AG04450 (cell line): ENCODE data around the gene TRIM72. TPM values are rescaled to one million over a fixed set of nuclear protein-coding genes. Genes with fewer than 3 reads are reported as not detected.
"Not testable (repeated sequence)": the region's sequence is repeated elsewhere in the genome, so short reads cannot be mapped to it uniquely, and the experiment has no call there.

Experiments
- CTCF ChIA-PET: fragments of 300-600, 350-600 bp; formaldehyde crosslinking; extraction: SDS; loops from one replicate; lab custom pipeline; 2022; ENCODE audit warnings: antibody characterized with exemption, inconsistent platforms; lab: Charles Lee
- POLR2A ChIA-PET: fragments of 350-600 bp; formaldehyde crosslinking; extraction: SDS; loops from one replicate; lab custom pipeline; 2021; ENCODE audit warnings: antibody characterized with exemption, inconsistent platforms; lab: Yijun Ruan, JAX
- DNase-seq: peaks from one replicate; pipeline ENCODE4 v3.0.0-alpha.2; 2011; ENCODE audit warnings: low read depth, low spot score
- H3K27ac ChIP-seq: one replicate; pipeline ENCODE4 v1.5.1; 2012; ENCODE audit warnings: low read depth, low read length, control low read depth
- H3K27me3 ChIP-seq: one replicate; pipeline ENCODE4 v1.6.0; 2012; ENCODE audit warnings: low read length; ENCODE audit not compliant: control insufficient read depth, insufficient read depth
- H3K4me3 ChIP-seq: 2 replicates; pipeline ENCODE4 v1.5.1; 2011; ENCODE audit warnings: mild to moderate bottlenecking, low read depth, low read length, control low read depth
- H3K9me3 ChIP-seq: 2 replicates; pipeline ENCODE4 v1.5.1; 2012; ENCODE audit warnings: low read length; ENCODE audit not compliant: control insufficient read depth, insufficient read depth
- polyA plus RNA-seq: library from polyadenylated mRNA; depleted of rRNA; stranded (reverse); fragments of >200 nt; gene quantifications from 2 replicates; pipeline ENCODE4 v1.2.3, GENCODE V29; 2011
- TF ChIP-seq, protein P1 (sequence below): IDR thresholded peaks from 2 replicates; pipeline ENCODE4 v1.5.1; 2011; ENCODE audit warnings: low read depth, low read length, control low read depth, inconsistent platforms

The TRIM72 gene
- polyA plus RNA-seq, 1 experiment, result not detected

DNA sequence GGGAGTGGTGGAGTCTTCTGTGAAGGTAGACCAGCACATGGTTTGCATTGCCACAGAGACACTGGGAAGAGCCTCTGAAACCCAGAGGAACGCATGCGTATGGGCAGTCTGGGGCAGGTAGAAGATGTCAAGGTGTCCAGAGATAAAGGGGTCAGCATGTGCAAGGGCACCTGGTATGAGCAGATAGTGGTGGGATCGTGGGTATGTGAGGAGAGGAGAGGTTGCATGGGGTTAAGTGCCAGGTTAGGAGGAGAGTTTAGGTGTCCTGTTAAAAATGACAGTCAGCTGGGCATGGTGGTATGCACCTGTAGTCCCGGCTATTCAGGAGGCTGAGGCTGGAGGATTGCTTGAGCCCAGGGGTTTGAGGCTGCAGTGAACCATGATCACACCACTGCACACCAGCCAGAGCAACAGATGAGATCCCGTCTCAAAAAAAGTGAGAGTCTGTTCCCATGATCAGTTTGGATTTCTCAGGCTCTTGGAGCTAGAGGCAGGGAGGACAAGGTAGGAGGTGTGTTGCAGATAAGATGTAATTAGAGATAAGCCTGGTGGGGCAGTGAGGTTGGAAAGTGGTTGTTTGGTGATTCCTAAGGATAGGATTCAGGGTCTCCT lies 14.4 kb upstream of the TRIM72 start:
- ChIA-PET CTCF (no interaction called here), POLR2A (interaction anchor here (0.6 to 2.5 kb wide), 2 partner anchors 10 to 260 kb away, joined by 3 to 9 read pairs; partner anchors contain the start of gene ARMC5)
- H3K9me3 ChIP-seq, result no peaks in the 10 kb centered on the region
- TF ChIP-seq, protein P1, sequence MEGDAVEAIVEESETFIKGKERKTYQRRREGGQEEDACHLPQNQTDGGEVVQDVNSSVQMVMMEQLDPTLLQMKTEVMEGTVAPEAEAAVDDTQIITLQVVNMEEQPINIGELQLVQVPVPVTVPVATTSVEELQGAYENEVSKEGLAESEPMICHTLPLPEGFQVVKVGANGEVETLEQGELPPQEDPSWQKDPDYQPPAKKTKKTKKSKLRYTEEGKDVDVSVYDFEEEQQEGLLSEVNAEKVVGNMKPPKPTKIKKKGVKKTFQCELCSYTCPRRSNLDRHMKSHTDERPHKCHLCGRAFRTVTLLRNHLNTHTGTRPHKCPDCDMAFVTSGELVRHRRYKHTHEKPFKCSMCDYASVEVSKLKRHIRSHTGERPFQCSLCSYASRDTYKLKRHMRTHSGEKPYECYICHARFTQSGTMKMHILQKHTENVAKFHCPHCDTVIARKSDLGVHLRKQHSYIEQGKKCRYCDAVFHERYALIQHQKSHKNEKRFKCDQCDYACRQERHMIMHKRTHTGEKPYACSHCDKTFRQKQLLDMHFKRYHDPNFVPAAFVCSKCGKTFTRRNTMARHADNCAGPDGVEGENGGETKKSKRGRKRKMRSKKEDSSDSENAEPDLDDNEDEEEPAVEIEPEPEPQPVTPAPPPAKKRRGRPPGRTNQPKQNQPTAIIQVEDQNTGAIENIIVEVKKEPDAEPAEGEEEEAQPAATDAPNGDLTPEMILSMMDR, result no peak
- DNase-seq, result no peak
- no peak overlapping the region for H3K4me3 ChIP-seq
- peaks cover 3% of the 10 kb centered on the region for H3K27me3 ChIP-seq
- H3K27ac ChIP-seq, result no peak overlapping the region

DNA sequence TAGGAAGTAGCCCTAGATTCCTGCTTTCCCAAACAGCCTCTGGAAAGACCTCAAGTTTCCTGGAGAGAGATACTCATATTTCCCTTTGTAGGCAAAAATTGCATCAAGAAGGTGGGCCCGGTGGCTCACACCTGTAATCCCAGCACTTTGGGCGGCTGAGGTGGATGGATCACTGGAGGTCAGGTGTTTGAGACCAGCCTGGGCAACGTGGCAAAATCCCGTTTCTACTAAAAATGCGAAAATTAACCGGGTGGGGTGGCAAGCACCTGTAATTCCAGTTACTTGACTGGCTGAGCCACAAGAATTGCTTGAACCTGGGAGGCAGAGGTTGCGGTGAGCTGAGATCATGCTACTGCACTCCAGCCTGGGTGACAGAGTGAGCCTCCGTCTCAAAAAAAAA lies 13.8 kb upstream of the TRIM72 start:
- not testable (repeated sequence) for H3K27me3 ChIP-seq, DNase-seq, H3K4me3 ChIP-seq, H3K9me3 ChIP-seq, H3K27ac ChIP-seq
- CTCF ChIA-PET, result interaction anchor here (1.7 kb wide), 1 partner anchor 251 kb away, joined by 4 read pairs; no protein-coding TSS in a partner anchor
- POLR2A ChIA-PET, result interaction anchor here (0.7 to 3.8 kb wide), 3 partner anchors 10 to 260 kb away, joined by 3 to 43 read pairs (median 9); partner anchors contain the start of genes ARMC5 and FUS

DNA sequence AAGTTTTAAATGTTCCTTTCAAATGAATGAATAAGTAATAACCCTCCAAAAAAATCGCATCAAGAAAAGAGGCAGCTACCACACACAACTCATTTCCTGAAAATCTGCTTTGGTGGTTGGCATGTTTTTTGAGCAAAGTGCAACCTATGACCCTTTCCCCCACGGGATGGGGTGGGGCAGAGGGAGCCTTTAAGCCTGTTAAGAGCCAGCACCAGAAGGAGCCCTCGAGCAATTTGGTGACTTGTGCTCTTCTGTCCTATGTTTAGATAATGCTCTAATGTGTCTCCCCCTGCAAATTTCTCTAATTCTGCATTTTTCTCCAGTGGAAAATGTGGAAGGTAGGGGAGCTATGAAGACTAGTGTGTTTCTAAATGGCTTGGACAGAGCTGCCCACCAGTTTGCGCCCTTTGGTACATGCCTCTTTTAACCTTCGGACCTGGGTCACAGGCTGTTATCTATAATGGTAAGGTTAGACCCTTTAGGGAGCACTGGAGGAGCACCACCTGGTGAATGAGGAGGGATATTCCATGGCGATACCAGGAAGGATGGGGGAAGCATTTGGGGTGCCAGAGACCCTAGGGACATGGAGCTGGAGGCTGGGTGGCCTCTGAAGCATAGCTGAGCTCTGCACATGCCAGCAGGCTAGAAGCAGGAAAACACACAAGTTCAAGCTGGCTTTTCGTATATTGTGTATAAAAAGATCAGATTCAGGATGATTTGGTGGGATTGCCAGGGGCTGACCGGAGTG lies 12.9 kb upstream of the TRIM72 start:
- peak overlapping the region; percentile 80 for H3K4me3 ChIP-seq
- ChIA-PET CTCF (interaction anchor here (0.9 to 1.7 kb wide), 4 partner anchors 59 to 260 kb away, joined by 4 read pairs; no protein-coding TSS in a partner anchor), POLR2A (interaction anchor here (0.7 to 3.8 kb wide), 6 partner anchors 9 to 259 kb away, joined by 3 to 43 read pairs (median 6); partner anchors contain the start of genes ARMC5, FUS, KAT8 and ZNF843)
- no peak for DNase-seq
- H3K27me3 ChIP-seq, result peaks cover 6% of the 10 kb centered on the region
- TF ChIP-seq, protein P1, result no peak
- H3K27ac ChIP-seq, result no peak overlapping the region
- no peaks in the 10 kb centered on the region for H3K9me3 ChIP-seq

DNA sequence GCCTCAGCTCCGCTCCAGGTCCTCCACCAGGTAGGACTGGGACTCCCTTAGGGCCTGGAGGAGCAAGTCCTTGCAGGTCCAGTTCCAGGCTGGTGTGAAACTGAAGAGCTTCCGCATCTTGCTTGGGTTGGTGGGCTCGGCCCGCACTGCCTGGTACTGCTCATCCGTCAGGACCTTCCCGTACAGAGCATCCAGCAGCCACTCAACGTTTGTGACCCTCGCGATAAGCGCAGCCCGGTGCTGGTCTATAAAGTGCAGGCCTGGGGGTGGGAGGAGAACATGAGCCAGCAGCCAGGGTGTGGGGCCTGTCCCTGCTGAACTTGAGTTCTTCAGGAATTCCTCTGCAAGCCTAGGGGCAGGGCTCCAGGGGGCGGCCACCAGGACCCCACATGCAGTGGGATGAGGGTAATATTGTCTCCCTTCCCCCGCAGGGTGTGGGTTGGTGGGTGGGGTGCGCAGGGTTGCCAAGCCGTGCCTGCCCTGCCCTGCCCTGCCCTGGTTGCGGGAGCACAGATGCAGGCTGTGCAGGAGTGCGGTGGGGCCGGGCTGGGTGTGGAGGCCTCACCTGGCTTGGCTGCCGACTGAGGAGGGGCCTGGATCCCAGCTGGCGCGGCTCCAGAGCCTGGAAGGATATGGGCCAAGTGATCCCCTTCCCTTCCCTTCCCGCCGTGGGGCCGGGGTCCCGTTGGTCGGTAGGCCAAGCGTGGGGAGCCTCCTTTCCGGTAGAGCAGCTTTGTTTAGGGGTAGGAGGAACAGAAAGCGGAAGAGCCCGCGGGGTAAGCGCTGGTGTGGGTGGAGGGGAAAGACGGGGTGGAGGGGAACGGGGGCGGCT lies 12.1 kb upstream of the TRIM72 start:
- CTCF ChIA-PET, result interaction anchor here (0.6 to 1.8 kb wide), 6 partner anchors 60 to 667 kb away, joined by 4 to 11 read pairs (median 4); no protein-coding TSS in a partner anchor
- POLR2A ChIA-PET, result interaction anchor here (0.7 to 3.8 kb wide), 11 partner anchors 8 to 667 kb away, joined by 3 to 43 read pairs (median 5); partner anchors contain the start of genes ARMC5, FUS, KAT8 and ZNF843
- no peaks in the 10 kb centered on the region for H3K9me3 ChIP-seq
- DNase-seq, result no peak
- TF ChIP-seq, protein P1, result no peak
- H3K27ac ChIP-seq, result no peak overlapping the region
- H3K4me3 ChIP-seq, result peak overlapping the region; percentile 80
- H3K27me3 ChIP-seq, result peaks cover 11% of the 10 kb centered on the region
